Psoas muscle (tissue), 8 donors: Measurements from ENCODE around the gene LRRC42. TPM values are rescaled to one million over a fixed set of nuclear protein-coding genes. Genes with fewer than 3 reads are reported as not detected.

Experiments used
- ATAC-seq, 4 donors: fragments of 200-7000 bp; cut with Tn5 transposase; one replicate each; pipeline ENCODE4 v1.9.1; 2020; ENCODE audit warnings: moderate library complexity in 3 of 4, mild to moderate bottlenecking in 2 of 4
- DNase-seq, 2 donors: peaks; one replicate each; pipeline ENCODE4 v3.0.0-alpha.2; 2020
- H3K27ac ChIP-seq: fragments of 200-600 bp; one replicate; pipeline ENCODE4 v1.8.0; 2022
- H3K27me3 ChIP-seq, 3 donors: fragments of 200-600 bp in 1 of 3; one replicate each; pipeline versions ENCODE4 v1.6.1 to v1.8.0; 2013 to 2022; ENCODE audit warnings: low read length in 2 of 3, mild to moderate bottlenecking in 2 of 3, moderate library complexity in 1 of 3; ENCODE audit not compliant: insufficient read depth in 3 of 3
- H3K36me3 ChIP-seq, 2 donors: fragments of 200-600 bp in 1 of 2; one replicate each; pipeline versions ENCODE4 v1.6.1 to v1.8.0; 2013 to 2022; ENCODE audit warnings: low read depth in 1 of 2, mild to moderate bottlenecking in 1 of 2, moderate library complexity in 1 of 2; ENCODE audit not compliant: insufficient read depth in 1 of 2
- H3K4me1 ChIP-seq: fragments of 200-600 bp; one replicate; pipeline ENCODE4 v1.8.0; 2022
- H3K4me3 ChIP-seq: fragments of 200-600 bp; one replicate; pipeline ENCODE4 v1.8.0; 2022; ENCODE audit warnings: mild to moderate bottlenecking
- H3K9me3 ChIP-seq: fragments of 200-600 bp; one replicate; pipeline ENCODE4 v1.8.0; 2022
- WGBS, 3 donors: extraction: QIAGEN DNeasy Blood & Tissue Kit; methylation state at CpG; one replicate each; pipeline versions ENCODE4 v1.1.6 to v1.1.7; 2013; 5-methylcytosine and 5-hydroxymethylcytosine counted together
- intact Hi-C, 2 donors: fragments of 100-400 bp; cut with DNase I; formaldehyde crosslinking; loops; one replicate each; pipeline versions ENCODE4 v1.11.0 to v1.14.2; 2022
- polyA plus RNA-seq, 3 donors: library from polyadenylated mRNA; stranded (reverse); fragments of 200-250 nt; gene quantifications; one replicate each; pipeline ENCODE4 v1.2.3, GENCODE V29; 2013
- total RNA-seq, 4 donors: library from RNA; stranded (reverse); fragmentation: NEBNext Ultra II Directional in 2 of 4; extraction: Animal tissue kit (Norgen Biotek cat#: 25700) in 2 of 4; gene quantifications; one replicate each; pipeline versions ENCODE4 v1.2.1 to v1.2.4, GENCODE V29; 2021 to 2023
- TF ChIP-seq, protein P1 (sequence below): fragments of 200-600 bp; IDR thresholded peaks from one replicate; pipeline ENCODE4 v1.8.0; 2022; ENCODE audit warnings: antibody characterized with exemption
- donor health status: healthy with polysubstance abuse.
- donor health status: DM: no; HTN: no; CAD: no; lungs with moderate emphysema.
- donor health status: Bipolar disorder and iron deficiency.
- donor health status: healthy.
- donor health status: DM: yes; HTN: yes; CAD: no.
- donor health status: DM: no; HTN: no; CAD: no.
- donor health status: DM: no; HTN: no; CAD: no.
- donor health status: DM: yes; HTN: yes; CAD: no.

Gene LRRC42
- total and polyA plus RNA-seq, 7 donors = 10.0 to 16.9 (median 12.0) TPM

DNA sequence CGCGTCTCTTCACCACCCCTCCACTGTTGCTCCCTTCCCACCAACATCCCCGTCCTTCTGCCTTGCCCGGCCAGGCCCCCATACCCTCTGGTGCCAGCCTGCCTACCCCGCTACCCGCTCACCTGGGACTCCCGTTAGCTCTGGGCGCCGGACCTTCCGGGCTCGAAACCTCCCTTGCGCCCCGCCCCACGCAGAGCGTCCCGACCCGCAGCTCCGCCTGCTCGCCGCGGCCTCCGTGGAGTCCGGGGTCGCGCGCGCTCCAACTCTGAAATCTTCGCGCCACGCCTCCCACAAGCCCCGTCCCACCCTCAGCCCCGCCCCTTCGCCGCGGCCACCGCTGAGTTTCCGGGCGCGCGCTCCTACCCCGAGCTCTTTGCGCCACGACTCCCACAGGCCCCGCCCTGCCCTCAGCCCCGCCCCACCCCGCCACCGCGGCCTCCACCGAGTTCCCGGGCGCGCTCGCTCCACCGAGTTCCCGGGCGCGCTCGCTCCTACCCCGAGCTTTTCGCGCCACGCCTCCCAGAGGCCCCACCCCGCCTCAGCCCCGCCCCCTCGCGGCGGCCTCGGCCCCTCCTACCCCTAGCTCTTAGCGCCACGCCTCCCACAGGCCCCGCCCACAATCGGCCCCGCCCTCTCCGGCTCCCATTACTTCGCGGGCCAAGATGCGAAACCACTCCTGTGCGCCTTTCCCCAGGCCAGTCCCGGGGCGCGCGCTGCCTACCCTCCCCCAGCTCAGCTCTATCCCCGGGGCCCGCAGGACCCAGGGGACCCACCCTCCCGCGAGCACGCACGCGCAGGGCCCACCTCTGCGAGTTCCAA, 508 bp upstream of the LRRC42 start, which contains the start of gene IFT25:
Gene IFT25, minus strand, starts transcription at position 267 of the 819 bp plus-strand sequence. CDS start 5,617 bp downstream, outside the sequence.
- peak; percentile 97 to 99 for DNase-seq
- intact Hi-C loops = loop anchor here (2.0 to 5.0 kb wide), 4 partner anchors 55 to 107 kb away; partner anchors contain the start of genes TCEANC2 (in 1 of the 2), TMEM59 (in 1 of the 2) and YIPF1 (in 1 of the 2)
- WGBS, 3 donors = 1% methylated on average over 55 to 90 of the region's 90 CpGs
- TF ChIP-seq, protein P1, sequence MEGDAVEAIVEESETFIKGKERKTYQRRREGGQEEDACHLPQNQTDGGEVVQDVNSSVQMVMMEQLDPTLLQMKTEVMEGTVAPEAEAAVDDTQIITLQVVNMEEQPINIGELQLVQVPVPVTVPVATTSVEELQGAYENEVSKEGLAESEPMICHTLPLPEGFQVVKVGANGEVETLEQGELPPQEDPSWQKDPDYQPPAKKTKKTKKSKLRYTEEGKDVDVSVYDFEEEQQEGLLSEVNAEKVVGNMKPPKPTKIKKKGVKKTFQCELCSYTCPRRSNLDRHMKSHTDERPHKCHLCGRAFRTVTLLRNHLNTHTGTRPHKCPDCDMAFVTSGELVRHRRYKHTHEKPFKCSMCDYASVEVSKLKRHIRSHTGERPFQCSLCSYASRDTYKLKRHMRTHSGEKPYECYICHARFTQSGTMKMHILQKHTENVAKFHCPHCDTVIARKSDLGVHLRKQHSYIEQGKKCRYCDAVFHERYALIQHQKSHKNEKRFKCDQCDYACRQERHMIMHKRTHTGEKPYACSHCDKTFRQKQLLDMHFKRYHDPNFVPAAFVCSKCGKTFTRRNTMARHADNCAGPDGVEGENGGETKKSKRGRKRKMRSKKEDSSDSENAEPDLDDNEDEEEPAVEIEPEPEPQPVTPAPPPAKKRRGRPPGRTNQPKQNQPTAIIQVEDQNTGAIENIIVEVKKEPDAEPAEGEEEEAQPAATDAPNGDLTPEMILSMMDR = no peak
- Histone ChIP-seq H3K9me3 (no peaks in the 10 kb centered on the region), H3K36me3 (no peaks in the 10 kb centered on the region), H3K27me3 (no peaks in the 10 kb centered on the region), H3K4me3 (peak within 1 kb of the TSS; percentile 90), H3K27ac (peak within 1 kb of the TSS; percentile 89), H3K4me1 (peaks cover 20% of the 10 kb centered on the region)
- ATAC-seq = peak; percentile 95 to 96 (median 96)

DNA sequence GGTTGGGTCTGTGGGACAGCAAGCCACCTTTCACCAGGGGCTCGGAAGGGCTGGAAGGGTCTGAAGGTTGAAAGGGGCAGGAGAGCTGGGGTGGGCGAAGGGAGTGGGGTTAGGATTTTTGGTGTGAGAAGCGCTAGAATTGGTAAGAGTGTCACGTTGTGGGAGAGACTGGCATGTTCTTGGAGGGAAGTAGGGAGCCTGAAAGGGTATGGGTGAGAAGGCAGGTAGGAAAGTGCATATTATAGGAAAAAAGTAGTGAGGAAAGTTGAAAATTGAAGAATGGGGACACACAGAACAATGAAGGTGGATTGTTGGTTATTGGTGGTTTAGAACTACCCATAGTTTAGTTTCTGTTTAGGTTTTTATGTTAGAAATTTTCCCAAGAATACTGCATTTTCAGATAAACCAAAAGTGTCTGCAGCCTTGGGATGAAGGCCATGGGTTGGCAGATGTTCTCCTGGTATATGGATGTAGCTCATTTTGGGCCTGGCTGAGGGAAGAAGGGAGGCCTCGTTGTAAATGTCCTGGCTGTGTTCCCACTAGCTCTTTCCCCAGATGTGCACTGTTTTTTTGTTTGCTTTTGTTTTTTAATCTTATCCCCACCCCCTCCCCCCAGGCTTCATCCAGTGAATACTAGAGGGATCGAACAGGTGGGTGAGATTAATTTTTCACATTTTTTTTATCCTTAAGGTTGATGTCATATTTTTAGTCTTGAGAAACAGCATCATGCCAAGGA, 1.2 kb downstream of the LRRC42 start:
- Histone ChIP-seq H3K9me3 (no peaks in the 10 kb centered on the region), H3K27ac (peak overlapping the region; percentile 89), H3K4me1 (peaks cover 20% of the 10 kb centered on the region), H3K4me3 (peak overlapping the region; percentile 90), H3K36me3 (peaks cover 3 to 10% of the 10 kb centered on the region in 2 donors), H3K27me3 (no peaks in the 10 kb centered on the region)
- DNase-seq (no peak), ATAC-seq (no peak)
- TF ChIP-seq, protein P1 = no peak
- intact Hi-C loops = loop anchor here in 1 of 2 donors (2.0 to 5.0 kb wide), 3 partner anchors 59 to 105 kb away; partner anchors contain the start of genes TCEANC2, TMEM59 and YIPF1
- 44 to 50% (median 47%) methylated on average over 6 of the region's 6 CpGs for WGBS, 3 donors

DNA sequence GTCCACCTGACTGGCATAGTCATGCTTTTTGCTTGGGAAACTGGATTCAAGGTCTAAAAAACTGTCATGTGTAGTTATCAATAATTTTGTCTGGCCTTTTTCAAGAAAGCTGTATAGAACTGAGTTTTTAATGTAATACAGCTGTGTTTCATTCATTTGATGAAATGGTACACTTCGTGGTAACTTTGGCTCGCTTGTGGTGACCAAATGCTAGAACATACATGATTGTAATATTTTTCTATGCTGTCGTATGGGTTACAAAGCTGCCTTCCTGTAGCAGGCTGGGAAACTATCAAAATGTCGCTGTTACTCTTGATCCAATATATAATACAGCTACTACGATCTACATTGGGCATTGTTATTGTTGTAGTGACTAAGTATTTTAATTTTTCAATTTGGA, 2.1 kb downstream of the LRRC42 start:
- Histone ChIP-seq H3K4me1 (peaks cover 20% of the 10 kb centered on the region), H3K9me3 (no peaks in the 10 kb centered on the region), H3K27me3 (no peaks in the 10 kb centered on the region), H3K36me3 (peaks cover 3 to 19% of the 10 kb centered on the region in 2 donors), H3K4me3 (no peak overlapping the region), H3K27ac (no peak overlapping the region)
- DNase-seq = no peak
- TF ChIP-seq, protein P1 = no peak
- intact Hi-C loops = loop anchor here in 1 of 2 donors (2.0 to 5.0 kb wide), 3 partner anchors 69 to 104 kb away; partner anchors contain the start of genes TCEANC2 and TMEM59
- WGBS, 3 donors = 88 to 91% (median 89%) methylated on average over 5 of the region's 5 CpGs
- ATAC-seq = no peak

DNA sequence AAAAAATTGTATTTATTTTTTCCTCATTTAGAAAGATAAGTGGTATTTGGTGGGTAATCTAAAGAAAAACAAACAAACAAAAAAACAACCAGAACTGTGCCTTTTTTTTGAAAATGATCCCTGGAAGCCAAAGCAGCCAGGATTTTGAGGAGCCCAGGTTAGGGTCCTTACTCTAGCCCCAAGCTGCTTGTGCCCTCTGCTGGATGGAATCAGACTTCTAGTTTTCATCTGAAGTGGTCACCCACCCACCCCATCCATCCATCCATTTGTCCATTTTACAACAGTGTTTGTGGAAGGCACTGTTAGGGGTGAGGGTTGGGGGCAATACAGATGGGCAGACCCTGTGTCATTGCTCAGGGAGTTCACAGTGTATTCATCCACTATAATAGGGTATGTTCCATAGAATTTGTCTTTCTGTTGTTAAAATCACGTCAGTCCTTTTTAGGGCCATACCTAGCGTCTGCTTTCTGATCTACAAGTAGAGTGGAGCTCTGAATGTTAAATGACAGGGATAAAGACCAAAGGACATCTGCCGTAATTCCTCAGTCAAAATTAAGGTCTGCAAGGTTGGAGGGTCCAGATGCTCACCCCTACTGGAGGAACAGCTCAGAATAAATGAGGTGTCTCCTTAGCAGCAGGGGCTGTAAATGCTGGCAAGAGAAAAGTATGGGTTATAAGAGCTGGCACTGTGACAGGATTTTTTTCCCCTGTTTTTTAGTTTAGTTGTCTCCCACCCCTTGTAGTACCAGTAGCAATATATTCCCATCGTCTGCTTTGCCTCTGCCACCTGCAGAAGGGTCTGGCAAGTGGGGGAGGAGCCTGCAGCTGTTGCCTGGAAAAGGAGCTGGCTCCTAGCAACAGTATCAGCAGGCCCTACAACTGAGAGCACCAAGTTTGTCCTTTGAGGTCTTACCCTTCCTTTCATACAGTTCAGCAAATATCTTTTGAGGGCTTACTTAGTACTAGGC, 3.2 kb downstream of the LRRC42 start:
- ATAC-seq (no peak), DNase-seq (no peak)
- Histone ChIP-seq H3K27me3 (no peaks in the 10 kb centered on the region), H3K4me1 (peaks cover 19% of the 10 kb centered on the region), H3K4me3 (no peak overlapping the region), H3K36me3 (peaks cover 3 to 29% of the 10 kb centered on the region in 2 donors), H3K9me3 (no peaks in the 10 kb centered on the region), H3K27ac (no peak overlapping the region)
- intact Hi-C loops = loop anchor here in 1 of 2 donors (2.0 to 5.0 kb wide), 3 partner anchors 71 to 103 kb away; partner anchors contain the start of genes TCEANC2 and TMEM59
- 77 to 82% (median 79%) methylated on average over 4 of the region's 4 CpGs for WGBS, 3 donors
- TF ChIP-seq, protein P1 = peak; percentile 54
